HG02610 (cell line): ENCODE data around the gene GSDMA.

Source experiments
- ATAC-seq: cut with Tn5 transposase; IDR thresholded peaks from one replicate; pipeline ENCODE4 v1.9.1; 2021; ENCODE audit warnings: mild to moderate bottlenecking, moderate library complexity; ENCODE audit not compliant: unreplicated experiment

Gene GSDMA, protein sequence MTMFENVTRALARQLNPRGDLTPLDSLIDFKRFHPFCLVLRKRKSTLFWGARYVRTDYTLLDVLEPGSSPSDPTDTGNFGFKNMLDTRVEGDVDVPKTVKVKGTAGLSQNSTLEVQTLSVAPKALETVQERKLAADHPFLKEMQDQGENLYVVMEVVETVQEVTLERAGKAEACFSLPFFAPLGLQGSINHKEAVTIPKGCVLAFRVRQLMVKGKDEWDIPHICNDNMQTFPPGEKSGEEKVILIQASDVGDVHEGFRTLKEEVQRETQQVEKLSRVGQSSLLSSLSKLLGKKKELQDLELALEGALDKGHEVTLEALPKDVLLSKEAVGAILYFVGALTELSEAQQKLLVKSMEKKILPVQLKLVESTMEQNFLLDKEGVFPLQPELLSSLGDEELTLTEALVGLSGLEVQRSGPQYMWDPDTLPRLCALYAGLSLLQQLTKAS

DNA sequence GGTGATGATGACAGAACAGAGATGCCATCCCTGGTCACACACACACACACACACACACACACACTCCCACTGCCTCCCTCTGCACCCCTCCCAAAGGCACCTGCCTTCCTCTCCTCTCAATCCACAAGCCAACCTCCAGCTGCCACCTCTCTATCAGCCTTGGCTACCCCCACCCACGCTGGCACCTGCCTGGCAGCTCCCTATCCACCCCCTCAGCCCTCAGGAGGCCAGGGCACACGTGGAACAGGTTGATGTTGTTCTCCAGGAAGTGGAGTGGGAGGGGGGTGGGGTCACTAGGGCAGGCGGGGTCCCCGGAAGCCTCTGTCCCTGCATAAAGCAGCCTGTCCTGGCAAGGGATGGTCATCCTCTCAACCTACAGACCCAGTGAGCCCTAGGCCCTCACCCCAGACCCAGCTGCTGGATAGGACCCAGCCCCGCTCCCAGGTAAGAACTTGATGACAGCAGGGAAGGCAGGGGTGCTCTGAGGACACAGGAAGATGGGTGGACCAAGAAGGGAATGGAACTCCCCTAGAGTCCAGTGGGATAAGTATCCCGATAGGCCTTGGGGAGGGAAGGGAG lies at the start of gene GSDMA:
GSDMA (plus strand) TSS at position 363 of the 579 bp plus-strand sequence. CDS start 2,684 bp downstream, outside the sequence.
- no peak for ATAC-seq

DNA sequence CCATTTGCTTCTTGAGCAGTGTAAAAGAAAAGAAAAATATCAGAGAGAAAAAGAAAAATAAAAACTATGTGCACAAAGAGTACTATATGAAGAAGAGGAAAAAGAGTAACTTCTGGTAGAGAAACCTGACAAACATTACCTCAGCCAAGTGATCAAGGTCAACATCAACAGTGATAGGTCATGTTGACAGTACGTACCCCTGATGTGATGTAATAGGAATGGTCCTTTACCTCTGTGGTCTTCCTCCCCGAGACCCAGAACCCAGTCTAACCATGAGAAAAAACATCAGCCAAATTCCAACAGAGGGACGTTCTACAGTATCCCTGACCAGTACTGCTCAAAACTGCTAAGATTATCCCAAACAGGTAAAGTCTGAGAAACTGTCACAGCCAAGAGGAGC lies 48.8 kb upstream of the GSDMA start:
- ATAC-seq, result no peak

DNA sequence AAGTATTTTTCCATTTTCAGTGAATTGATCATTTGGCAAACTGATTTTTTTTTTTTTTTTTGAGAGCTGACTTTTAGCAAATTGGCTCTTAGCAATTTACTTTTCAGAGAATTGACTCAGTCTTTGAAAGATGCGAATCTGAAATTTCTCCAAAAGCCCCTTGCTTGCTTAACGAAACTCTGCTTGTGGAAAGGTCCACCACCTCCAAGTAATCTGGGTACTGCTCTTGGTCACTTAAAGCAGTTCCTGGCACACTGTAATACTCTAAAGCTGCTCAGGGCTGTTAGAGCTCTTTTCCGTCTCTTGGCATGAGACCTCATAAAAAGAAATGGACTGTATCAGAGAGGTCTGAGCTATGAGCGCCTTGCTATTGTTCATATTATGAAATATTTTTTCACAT lies 47.2 kb upstream of the GSDMA start:
- ATAC-seq, result no peak

DNA sequence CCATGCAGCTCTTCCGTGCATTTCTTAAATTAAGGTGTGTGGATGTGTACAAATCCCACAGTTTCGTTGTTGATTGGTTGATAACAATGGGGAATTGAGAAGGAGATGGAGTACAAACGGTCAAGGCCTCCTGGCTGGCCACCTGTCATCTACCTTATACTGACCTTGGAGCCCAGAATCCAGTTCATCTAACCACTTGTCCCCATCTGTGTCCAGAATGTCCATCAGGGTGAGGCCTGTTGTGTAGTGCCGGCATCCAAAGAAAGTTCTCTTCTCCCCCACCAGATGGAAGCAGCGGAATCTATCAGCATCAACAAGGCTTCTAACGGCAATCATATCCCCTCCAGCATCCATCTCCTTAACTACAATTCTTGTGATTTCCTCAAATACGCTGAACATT lies 45.9 kb upstream of the GSDMA start:
- no peak for ATAC-seq

DNA sequence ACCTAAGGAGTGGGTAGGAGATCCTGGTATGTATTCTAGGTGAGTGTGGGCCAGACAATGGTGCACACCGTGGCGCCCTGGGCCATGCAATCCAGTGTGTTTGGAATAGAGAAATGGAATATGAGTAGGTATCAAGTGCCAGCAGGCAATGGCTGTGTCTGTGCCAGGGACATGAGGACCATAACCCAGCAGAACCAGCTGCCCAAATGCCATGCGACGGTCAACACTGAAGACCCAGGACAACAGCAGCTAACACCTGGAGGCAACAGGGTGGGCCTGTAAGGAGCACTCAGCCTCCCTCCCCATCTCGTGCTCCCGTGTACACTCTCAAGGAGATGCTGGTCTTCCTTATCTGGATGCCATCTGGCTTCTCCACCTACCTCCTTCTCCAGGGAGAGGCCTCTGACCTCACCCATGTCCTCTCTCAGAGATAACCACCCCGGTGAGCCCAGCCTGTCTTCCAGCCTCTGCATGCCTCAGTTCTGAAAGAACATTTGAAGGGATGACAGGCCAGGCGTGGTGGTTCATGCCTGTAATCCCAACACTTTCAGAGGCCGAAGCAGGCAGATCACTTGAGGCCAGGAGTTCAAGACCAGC lies 43.6 kb upstream of the GSDMA start:
- ATAC-seq, result no peak

DNA sequence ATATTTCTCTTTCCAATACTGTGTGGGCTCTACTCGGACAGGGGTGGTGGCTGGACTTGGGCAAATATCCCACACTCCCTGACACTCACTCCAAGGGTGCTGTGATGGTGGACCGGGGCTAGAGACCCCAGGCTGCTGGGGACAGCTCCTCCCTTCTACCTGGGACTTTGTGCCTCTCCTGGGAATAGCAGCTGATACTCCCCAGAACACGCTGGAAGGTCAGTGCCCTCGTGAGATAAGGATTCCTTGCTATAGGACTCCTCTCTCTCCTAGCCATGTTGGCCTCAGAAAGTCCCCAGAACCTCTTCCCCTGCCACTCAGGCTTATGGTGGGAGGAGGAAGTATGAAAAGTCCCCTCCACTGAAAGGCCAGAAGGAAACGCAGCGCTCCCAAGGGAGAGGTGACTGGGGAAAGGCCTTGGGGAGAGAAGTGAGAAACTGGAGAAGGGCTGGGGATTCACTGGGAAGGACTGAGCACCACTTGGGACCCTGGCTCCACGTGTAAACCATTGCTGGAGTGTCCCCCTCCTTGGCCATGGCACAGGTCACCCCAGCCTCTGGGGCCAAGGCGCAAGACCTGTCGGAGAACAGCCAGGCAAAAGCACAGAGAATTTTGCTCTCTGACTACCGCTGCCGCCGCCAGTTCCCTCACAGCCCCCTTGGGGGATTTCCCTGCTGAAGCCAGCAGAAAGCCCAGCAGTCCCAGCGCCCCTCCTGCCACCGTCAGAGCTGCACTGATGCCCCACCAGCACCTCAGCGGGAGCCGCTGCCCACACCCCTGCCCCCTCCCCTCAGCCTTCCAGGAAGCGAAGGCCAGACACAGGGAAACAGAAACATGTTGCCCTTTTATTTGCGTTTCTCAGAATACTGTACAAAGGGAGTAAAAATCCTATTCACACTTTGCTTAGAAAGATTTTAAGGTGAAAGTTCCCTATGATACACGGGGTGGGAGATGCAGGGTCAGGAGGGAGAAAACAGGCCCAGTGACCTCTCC lies 42.3 kb upstream of the GSDMA start:
- ATAC-seq, result no peak

DNA sequence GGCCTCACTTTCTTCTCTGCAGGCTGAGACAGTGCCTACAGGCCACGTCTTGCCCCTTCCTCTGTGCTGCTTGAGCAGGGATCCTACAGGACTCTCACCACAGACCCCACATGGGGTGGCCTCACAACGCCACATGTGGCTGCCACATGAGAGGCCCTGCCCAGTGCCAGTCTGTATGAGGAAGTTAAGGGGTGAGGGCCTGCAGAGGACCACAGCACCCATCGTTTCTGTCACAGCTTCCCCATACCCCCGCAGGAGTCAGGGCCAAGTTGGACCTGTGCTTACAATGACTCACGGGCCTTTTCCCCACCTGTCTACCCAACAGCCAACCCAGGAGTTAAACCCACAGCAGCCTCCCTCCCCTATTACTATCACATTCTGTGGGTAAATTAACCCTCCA lies 41.5 kb upstream of the GSDMA start:
- no peak for ATAC-seq

DNA sequence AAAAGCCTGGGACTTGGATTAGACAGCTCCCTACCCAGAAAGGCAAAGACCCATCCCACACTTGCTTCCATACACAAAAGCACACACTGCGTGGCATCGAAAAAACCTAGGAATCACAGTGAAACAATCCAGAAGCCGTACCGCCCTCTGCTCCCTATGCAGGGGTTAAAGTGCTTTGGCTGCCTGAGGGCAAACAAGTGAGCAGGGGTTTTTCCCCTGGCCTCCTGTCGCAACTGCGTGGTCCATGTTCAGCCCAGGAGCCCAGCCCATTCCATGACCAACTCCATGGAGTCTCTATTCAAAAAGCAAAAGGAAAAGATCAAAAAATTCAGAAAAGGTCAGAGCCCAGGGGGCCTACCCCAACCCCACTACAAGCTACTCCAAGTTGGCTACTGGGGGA lies 40.8 kb upstream of the GSDMA start:
- no peak for ATAC-seq

DNA sequence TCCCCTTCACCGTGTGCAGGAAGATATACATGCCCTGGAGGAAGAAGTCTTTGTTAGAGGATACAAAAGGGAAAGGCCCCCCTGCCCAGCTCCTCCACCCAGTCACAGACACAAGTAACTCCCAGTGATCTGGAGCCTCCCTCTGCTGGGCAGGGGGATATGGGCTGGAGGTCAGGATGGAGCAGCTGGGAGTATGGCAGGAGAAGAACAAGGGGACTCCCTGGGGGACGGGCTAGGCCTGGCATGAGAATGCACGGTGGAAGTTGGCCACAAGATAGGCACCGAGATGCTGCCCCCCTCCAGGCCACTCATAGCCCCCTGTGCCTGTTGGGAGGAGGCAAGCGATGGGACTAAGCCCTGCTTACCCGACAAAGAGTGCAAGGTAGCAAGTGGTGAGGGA lies 39.6 kb upstream of the GSDMA start:
- ATAC-seq, result no peak

DNA sequence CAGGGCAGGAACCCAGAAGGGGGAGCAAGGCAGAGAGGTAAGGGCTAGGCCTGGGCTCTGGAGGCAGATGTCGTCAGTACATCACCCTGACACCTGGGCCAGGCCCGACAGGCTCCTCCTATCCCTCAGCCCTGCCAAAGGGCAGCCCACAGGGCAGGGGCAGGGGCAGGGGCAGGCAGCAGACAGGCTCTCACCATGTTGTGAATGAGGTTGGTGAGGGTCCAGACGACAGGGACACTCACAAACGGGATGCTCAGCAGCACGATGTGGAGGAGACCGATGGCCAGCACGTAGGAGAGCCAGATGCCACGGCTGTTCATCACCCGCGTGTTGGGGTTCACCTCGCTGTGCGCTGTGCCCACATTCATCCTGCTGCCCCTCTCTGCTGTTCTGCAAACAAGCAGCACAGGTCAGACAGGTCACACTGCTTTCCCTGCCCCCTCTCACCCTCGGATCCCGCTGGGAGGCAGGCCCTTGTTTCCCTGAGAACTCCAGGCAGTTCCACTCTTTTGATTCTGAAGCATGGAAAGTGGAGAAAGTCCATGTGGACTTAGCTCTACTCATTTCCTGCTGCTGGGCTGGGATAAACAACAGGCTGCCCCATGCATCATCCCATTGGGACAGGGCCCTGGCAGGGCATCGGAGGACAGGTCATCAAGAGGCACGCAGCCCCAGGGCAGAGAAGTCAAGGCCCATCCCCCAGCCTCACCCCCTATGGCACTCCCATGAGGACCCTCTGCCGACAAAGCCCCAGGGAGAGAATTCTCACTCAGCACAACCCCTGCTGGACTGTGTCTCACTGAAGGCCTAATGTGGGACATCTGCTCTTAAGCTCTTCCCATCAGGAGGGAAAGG lies 38.7 kb upstream of the GSDMA start:
- ATAC-seq, result no peak

DNA sequence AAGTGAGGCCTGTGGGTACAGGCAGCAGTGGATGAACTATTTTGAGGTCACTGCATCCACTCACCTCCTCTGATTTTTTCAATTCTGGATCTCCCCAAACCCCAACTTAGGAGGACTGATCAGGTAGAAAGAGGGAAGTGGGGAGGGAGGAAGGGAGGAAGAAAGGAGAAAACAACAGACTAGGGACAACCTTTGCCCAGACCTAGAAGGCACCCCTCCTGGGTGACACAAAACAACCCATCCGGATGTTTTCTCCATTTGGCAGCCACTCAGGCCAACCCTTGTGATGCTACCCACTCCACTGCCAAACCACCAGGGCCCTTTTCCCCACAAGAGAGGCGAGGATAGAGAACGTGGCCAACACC lies 38.1 kb upstream of the GSDMA start:
- ATAC-seq, result no peak

DNA sequence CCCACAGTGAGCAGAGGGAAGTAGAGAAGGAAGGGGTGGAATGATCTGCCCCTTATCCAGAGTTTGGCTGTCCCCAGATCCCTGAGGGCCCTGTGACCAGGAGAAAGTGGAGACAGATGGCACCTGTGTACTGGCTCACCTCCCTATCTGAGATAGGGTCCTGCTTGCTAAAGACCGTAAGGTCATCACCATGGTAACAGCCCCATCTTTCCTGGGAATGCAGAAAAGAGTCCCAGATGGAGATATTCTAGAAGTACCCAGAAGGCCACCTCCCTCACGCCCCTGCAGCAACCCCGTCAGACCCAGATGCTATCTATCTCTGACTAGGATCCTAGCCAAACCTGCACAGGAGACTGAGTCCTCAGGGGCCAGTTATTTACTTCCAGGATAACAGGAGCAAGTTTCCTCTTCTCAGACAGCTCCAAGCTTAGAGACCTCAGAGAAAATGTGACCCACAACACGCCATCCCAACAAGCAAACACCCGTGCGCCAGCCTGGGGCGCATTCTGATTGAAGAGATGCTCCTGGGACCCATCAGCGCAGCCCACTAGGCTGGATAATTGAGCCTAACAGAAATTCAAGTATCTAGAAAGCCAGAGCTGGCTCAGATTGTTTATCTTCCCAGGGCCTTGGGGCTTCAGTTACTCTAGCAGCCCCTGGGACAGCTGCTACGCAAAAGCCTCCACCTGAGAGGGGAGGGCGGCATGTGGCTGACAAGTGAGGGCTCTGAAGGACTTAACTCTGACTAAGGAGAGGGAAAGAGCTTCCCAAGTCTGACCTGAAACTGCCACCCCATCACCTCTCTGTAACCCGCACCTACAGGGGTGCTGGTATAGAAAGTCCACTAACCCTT lies 37.3 kb upstream of the GSDMA start:
- ATAC-seq, result no peak

DNA sequence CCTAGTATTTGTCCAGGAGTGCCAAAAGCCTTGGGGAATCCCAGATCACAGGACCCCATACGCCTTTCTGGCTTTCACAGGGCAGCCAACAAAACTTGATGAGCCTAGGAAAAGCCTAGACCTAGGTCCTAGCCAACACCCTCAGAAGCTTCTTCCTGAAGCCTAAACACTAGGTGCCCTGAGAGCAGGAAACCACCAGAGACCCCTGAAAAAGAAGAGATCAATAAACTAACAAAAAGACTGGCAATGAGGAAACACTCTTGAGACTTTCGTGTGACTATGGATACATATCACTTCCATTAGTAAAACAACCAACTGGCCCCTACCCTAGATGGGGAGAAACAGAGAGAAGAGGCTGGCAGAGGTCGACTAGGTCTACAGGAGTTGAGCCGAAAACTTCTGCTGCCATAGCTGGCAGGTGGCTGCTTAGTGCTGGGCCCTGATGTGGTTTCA lies 36.6 kb upstream of the GSDMA start:
- no peak for ATAC-seq

DNA sequence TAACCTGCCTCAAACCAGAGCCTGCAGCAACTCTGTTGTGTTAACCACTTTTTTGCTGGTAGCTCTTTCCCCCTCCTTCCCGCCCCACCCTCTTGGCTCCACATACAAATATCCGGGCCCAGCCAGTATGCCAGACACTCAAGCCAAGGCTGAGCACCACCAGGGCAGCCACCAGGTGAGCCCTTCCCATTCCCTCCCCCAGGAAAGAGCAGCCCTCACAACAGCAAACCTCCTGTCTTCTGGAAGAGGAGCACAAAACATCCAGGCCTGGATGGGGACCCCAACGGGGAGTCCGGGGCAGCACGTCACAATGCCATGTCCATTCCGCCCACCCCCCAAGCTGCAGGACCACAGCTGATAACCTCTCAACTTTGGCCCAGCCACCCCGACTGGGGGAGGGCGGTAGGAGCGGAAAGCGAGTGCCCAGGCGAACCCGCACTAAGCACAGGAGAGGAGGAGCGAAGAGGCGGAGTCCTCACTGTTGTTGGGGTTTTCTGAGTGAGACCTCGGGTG lies 36.2 kb upstream of the GSDMA start:
- no peak for ATAC-seq

DNA sequence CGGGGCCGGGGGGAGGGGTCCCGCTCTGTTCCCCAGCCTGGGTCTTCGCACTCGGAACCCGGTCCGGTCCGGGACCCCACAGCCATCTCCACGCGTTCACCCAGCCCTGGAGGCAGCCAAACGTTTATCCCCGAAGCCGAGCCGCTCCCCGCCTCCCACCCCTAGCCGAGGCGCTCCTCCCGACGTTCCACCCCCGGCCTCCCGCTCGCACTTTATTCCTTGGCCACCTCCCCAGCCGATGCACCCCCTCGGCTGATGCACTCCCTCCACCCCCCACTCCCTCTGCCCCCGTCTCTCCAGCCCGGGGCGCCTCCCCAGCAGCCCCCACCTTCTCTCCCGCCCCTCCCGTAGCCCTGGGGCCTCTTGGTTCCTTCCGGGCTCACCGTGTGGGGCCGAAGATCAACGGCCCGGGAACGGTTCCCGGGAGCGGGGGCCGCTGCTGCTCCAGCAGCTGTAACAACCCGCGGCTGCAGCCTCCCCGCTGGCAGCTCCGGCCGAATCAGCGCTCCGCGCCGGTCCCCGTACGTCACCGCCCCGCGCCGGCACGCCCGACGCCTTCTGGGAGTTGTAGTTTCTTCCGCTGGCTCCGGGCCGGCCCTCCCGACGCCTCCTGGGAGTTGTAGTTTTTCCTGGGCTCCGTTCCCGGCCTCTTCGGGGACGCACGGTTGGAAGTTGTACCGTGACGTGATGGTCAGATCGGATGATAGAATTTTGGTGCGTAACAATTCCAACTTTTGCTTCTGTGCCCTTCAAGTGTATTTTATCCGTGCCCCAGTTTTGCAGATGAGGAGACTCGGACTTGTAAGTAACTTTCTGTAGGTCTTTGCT lies 35.5 kb upstream of the GSDMA start, which contains the start of the genes LRRC3C and ORMDL3:
LRRC3C (plus strand) TSS at position 632 of the 828 bp plus-strand sequence. CDS start 13,792 bp downstream, outside the sequence.
ORMDL3 (minus strand) TSS at position 501 of the 828 bp plus-strand sequence. CDS start 3,398 bp downstream, outside the sequence.
- peak; percentile 54 for ATAC-seq

DNA sequence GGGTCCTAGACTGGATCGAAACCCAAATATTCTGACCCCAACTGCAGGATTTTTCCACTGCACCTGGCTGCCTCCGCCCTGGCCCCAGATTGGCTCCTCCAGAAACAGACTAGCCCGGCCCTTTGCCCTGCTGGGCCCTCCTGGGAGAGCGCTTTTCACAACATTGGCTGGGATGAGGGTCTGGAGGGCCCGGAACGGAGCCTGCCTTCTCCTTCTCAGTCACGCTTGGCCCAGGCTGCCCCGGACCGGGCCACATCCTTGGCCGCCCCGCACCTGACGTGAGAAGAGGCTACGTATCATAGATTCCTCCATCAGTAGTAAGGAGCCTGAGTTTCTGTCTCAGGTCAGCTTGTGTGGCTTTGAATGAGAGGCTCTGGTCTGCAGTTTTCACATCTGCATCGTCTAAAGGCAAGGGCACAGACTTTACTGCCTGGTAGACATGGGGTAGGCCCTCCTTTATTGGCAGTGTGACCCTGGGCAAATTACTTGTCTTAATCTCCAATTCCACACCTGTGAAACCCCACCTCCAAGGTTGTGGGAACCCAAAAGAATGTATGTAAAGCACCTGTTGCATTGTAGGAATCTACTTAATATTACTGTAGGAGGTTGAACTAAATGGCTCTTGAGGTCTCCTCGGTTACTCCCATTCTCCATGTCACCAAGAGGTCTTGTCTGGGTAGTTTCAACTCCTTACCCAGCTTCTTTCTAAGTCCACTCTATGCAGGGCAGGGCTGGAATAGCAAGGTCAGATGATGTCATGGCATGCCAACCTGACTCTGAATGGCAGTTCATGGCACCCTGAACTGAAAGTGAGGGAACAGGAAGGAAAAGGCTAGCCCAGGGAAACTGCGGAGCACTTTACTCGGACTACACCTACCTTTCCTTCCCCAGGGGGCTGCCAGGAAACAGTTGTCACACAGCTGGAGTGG lies 34.6 kb upstream of the GSDMA start:
- ATAC-seq, result no peak
